IPS DF 6.9 (cell line): ENCODE results near the gene RAB30.

Experiments used
- DNase-seq: peaks from one replicate; pipeline ENCODE4 v3.0.0-alpha.2; 2013; ENCODE audit warnings: low read depth, low spot score
- H3K27ac ChIP-seq: one replicate; pipeline ENCODE4 v1.5.1; 2013; ENCODE audit warnings: low read length, control low read depth
- H3K27me3 ChIP-seq: 2 replicates; pipeline ENCODE4 v1.6.1; 2013; ENCODE audit warnings: mild to moderate bottlenecking, low read length; ENCODE audit not compliant: control insufficient read depth, insufficient read depth
- H3K36me3 ChIP-seq: 2 replicates; pipeline ENCODE4 v1.6.1; 2013; ENCODE audit warnings: low read length; ENCODE audit not compliant: control insufficient read depth, insufficient read depth
- H3K4me1 ChIP-seq: 2 replicates; pipeline ENCODE4 v1.6.1; 2013; ENCODE audit warnings: low read length; ENCODE audit not compliant: control insufficient read depth, insufficient read depth
- H3K4me3 ChIP-seq: 2 replicates; pipeline ENCODE4 v1.5.1; 2013; ENCODE audit warnings: mild to moderate bottlenecking, low read length
- H3K9me3 ChIP-seq: 2 replicates; pipeline ENCODE4 v1.6.1; 2013; ENCODE audit warnings: low read length, inconsistent platforms; ENCODE audit not compliant: control insufficient read depth, insufficient read depth
- WGBS: extraction: QIAGEN DNeasy Blood & Tissue Kit; methylation state at CpG from one replicate; pipeline ENCODE4 v1.1.7; 2013; ENCODE audit warnings: mixed read lengths, missing lambda C conversion rate; ENCODE audit not compliant: insufficient read length, insufficient coverage; 5-methylcytosine and 5-hydroxymethylcytosine counted together

RAB30 gene

GRCh38 chr11:83000381-83000780 lies 71.3 kb downstream of the RAB30 start:
- H3K27ac ChIP-seq: no peak overlapping the region
- H3K36me3 ChIP-seq: no peaks in the 10 kb centered on the region
- H3K4me3 ChIP-seq: no peak overlapping the region
- no peaks in the 10 kb centered on the region for H3K4me1 ChIP-seq
- DNase-seq: no peak
- WGBS: no CpG with 5 or more reads among the region's 6 CpGs
- H3K27me3 ChIP-seq: no peaks in the 10 kb centered on the region
- H3K9me3 ChIP-seq: no peaks in the 10 kb centered on the region

GRCh38 chr11:82999232-82999631 lies 72.5 kb downstream of the RAB30 start:
- DNase-seq: no peak
- Histone ChIP-seq H3K36me3 (no peaks in the 10 kb centered on the region), H3K27me3 (no peaks in the 10 kb centered on the region), H3K27ac (no peak overlapping the region), H3K4me3 (no peak overlapping the region), H3K9me3 (no peaks in the 10 kb centered on the region), H3K4me1 (no peaks in the 10 kb centered on the region)

GRCh38 chr11:82998697-82999096 lies 73.0 kb downstream of the RAB30 start:
- Histone ChIP-seq H3K4me3 (no peak overlapping the region), H3K9me3 (no peaks in the 10 kb centered on the region), H3K27ac (no peak overlapping the region), H3K4me1 (no peaks in the 10 kb centered on the region), H3K27me3 (no peaks in the 10 kb centered on the region), H3K36me3 (no peaks in the 10 kb centered on the region)
- DNase-seq: no peak
- WGBS: no CpG with 5 or more reads among the region's 2 CpGs

GRCh38 chr11:82996966-82997606 lies 74.6 kb downstream of the RAB30 start:
- Histone ChIP-seq H3K27ac (no peak overlapping the region), H3K4me3 (no peak overlapping the region), H3K27me3 (no peaks in the 10 kb centered on the region), H3K9me3 (no peaks in the 10 kb centered on the region), H3K36me3 (no peaks in the 10 kb centered on the region), H3K4me1 (no peaks in the 10 kb centered on the region)
- WGBS: no CpG with 5 or more reads among the region's 14 CpGs
- no peak for DNase-seq

GRCh38 chr11:82995754-82996398 lies 75.8 kb downstream of the RAB30 start:
- Histone ChIP-seq H3K9me3 (no peaks in the 10 kb centered on the region), H3K4me1 (no peaks in the 10 kb centered on the region), H3K36me3 (no peaks in the 10 kb centered on the region), H3K27me3 (no peaks in the 10 kb centered on the region), H3K27ac (no peak overlapping the region), H3K4me3 (no peak overlapping the region)
- no CpG with 5 or more reads among the region's 4 CpGs for WGBS
- DNase-seq: no peak

GRCh38 chr11:82995235-82995634 lies 76.5 kb downstream of the RAB30 start:
- H3K27ac ChIP-seq: no peak overlapping the region
- no peaks in the 10 kb centered on the region for H3K36me3 ChIP-seq
- DNase-seq: no peak
- H3K27me3 ChIP-seq: no peaks in the 10 kb centered on the region
- no peaks in the 10 kb centered on the region for H3K9me3 ChIP-seq
- no peak overlapping the region for H3K4me3 ChIP-seq
- no peaks in the 10 kb centered on the region for H3K4me1 ChIP-seq
- WGBS: no CpG with 5 or more reads among the region's 2 CpGs

GRCh38 chr11:82994604-82995230 lies 77.0 kb downstream of the RAB30 start:
- no peak overlapping the region for H3K27ac ChIP-seq
- H3K9me3 ChIP-seq: no peaks in the 10 kb centered on the region; the same call in 1 of the 2 replicates

GRCh38 chr11:82992223-82992622 lies 79.5 kb downstream of the RAB30 start:
- Histone ChIP-seq H3K4me1 (no peaks in the 10 kb centered on the region), H3K27me3 (no peaks in the 10 kb centered on the region), H3K27ac (no peak overlapping the region), H3K36me3 (no peaks in the 10 kb centered on the region), H3K4me3 (no peak overlapping the region), H3K9me3 (no peaks in the 10 kb centered on the region; the same call in 1 of the 2 replicates)
- DNase-seq: no peak
- no CpG with 5 or more reads among the region's 1 CpG for WGBS

More at GRCh38 chr11:82994604-82995230, 77.0 kb downstream of the RAB30 start:
- H3K36me3 ChIP-seq: no peaks in the 10 kb centered on the region
- no peaks in the 10 kb centered on the region for H3K4me1 ChIP-seq
- no peak for DNase-seq
- no CpG with 5 or more reads among the region's 3 CpGs for WGBS
- H3K4me3 ChIP-seq: no peak overlapping the region
- no peaks in the 10 kb centered on the region for H3K27me3 ChIP-seq

GRCh38 chr11:82989628-82990404 lies 81.9 kb downstream of the RAB30 start:
- no peaks in the 10 kb centered on the region for H3K27me3 ChIP-seq
- DNase-seq: no peak
- no CpG with 5 or more reads among the region's 9 CpGs for WGBS
- H3K9me3 ChIP-seq: no peaks in the 10 kb centered on the region; the same call in 1 of the 2 replicates
- H3K4me1 ChIP-seq: no peaks in the 10 kb centered on the region
- H3K27ac ChIP-seq: no peak overlapping the region
- no peaks in the 10 kb centered on the region for H3K36me3 ChIP-seq
- no peak overlapping the region for H3K4me3 ChIP-seq

GRCh38 chr11:82988936-82989627 lies 82.6 kb downstream of the RAB30 start:
- H3K27ac ChIP-seq: no peak overlapping the region
- no peaks in the 10 kb centered on the region; the same call in 1 of the 2 replicates for H3K9me3 ChIP-seq
- H3K36me3 ChIP-seq: no peaks in the 10 kb centered on the region
- whole genome bisulfite sequencing: no CpG with 5 or more reads among the region's 7 CpGs
- no peaks in the 10 kb centered on the region for H3K27me3 ChIP-seq
- DNase-seq: no peak
- H3K4me3 ChIP-seq: no peak overlapping the region
- H3K4me1 ChIP-seq: no peaks in the 10 kb centered on the region
